HCT116 (cell line): ENCODE measurements around the gene NDUFB2. TPM values are rescaled to one million over a fixed set of nuclear protein-coding genes. Genes with fewer than 3 reads are reported as not detected.
A peak's percentile ranks its signal among the peaks of the same experiment; 100 is the strongest.

ENCODE experiments used
- ATAC-seq: fragments of 200-7000 bp; cut with Tn5 transposase; 2 replicates; pipeline ENCODE4 v1.9.1; 2020; ENCODE audit warnings: mild to moderate bottlenecking, moderate library complexity
- BruUV-seq: library from RNA; stranded (reverse); fragments of 400-500 nt; replicated peaks from 2 replicates; lab custom pipeline; 2021; lab: Mats Ljungman, UMichigan
- CTCF ChIA-PET: fragments of 300-600 bp; sonication (Branson Sonifier 250); formaldehyde crosslinking; loops from one replicate; lab custom pipeline; 2021; ENCODE audit warnings: antibody characterized with exemption; lab: Charles Lee
- POLR2A ChIA-PET: fragments of 300-600, 350-600 bp; sonication (Branson Sonifier 250); formaldehyde crosslinking; loops from one replicate; lab custom pipeline; 2021; ENCODE audit warnings: antibody characterized with exemption; lab: Charles Lee
- RAD21 ChIA-PET, 2 experiments: fragments of 300-600 bp; sonication (Branson Sonifier 250); formaldehyde crosslinking; loops; one replicate each; lab custom pipeline; 2023; ENCODE audit warnings: low total read pairs in 2 of 2; ENCODE audit not compliant: uncharacterized antibody in 2 of 2, unreplicated experiment in 2 of 2, low non-redundant PET in 1 of 2; lab: Charles Lee
- DNase-seq: peaks from one replicate; pipeline ENCODE4 v3.0.0-alpha.2; 2010; ENCODE audit warnings: low read depth, low spot score
- H2AFZ ChIP-seq: fragments of 200-600 bp; shearing (Covaris generic), sonication (generic); 2 replicates; pipeline ENCODE4 v1.6.1; 2017; ENCODE audit warnings: low read depth, mixed run types, mixed read lengths, antibody characterized with exemption, low read length; ENCODE audit not compliant: poor library complexity, severe bottlenecking
- H3K27ac ChIP-seq: 2 replicates; pipeline ENCODE4 v1.5.1; 2012; ENCODE audit warnings: low read depth, low read length
- H3K27me3 ChIP-seq: fragments of 200-600 bp; sonication (generic); 2 replicates; pipeline ENCODE4 v1.6.1; 2016; ENCODE audit warnings: mixed run types, low read length, mixed read lengths; ENCODE audit not compliant: insufficient read depth
- H3K36me3 ChIP-seq, 2 experiments: fragments of 200-500 bp in 1 of 2; fragments of 200-600 bp in 1 of 2; sonication (Bioruptor generic) in 1 of 2; sonication (generic) in 1 of 2; 2 replicates each; pipeline versions ENCODE4 v1.5.1 to v1.6.1; 2014 to 2016; ENCODE audit warnings: low read length in 2 of 2, inconsistent platforms in 1 of 2, mixed read lengths in 1 of 2, mixed run types in 1 of 2; ENCODE audit not compliant: insufficient read depth in 2 of 2, control insufficient read depth in 1 of 2
- H3K4me1 ChIP-seq, 2 experiments: fragments of 200-600 bp in 1 of 2; sonication (generic) in 1 of 2; 2 replicates each; pipeline versions ENCODE4 v1.5.1 to v1.6.1; 2012 to 2017; ENCODE audit warnings: low read length in 2 of 2, inconsistent platforms in 1 of 2, mild to moderate bottlenecking in 1 of 2, mixed read lengths in 1 of 2, mixed run types in 1 of 2, moderate library complexity in 1 of 2; ENCODE audit not compliant: insufficient read depth in 2 of 2, control insufficient read depth in 1 of 2
- H3K4me2 ChIP-seq: fragments of 200-600 bp; sonication (generic); 2 replicates; pipeline ENCODE4 v1.6.1; 2017; ENCODE audit warnings: mixed run types, low read length, mixed read lengths
- H3K4me3 ChIP-seq, 2 experiments: fragments of 200-600 bp in 1 of 2; sonication (generic) in 1 of 2; replicated peaks in 1 of 2; 2 replicates each; pipeline ENCODE4 v1.5.1; 2011 to 2016; ENCODE audit warnings: low read length in 2 of 2, control low read depth in 1 of 2, low read depth in 1 of 2, mild to moderate bottlenecking in 1 of 2, mixed read lengths in 1 of 2, mixed run types in 1 of 2
- H3K79me2 ChIP-seq: fragments of 200-600 bp; sonication (generic); 2 replicates; pipeline ENCODE4 v1.6.1; 2017; ENCODE audit warnings: mild to moderate bottlenecking, mixed run types, low read length, moderate library complexity, mixed read lengths; ENCODE audit not compliant: insufficient read depth
- H3K9ac ChIP-seq: fragments of 200-600 bp; sonication (generic); 2 replicates; pipeline ENCODE4 v1.6.1; 2016; ENCODE audit warnings: low read length, mixed read lengths
- H3K9me2 ChIP-seq: fragments of 200-600 bp; sonication (generic), shearing (Covaris generic); 2 replicates; pipeline ENCODE4 v1.6.1; 2017; ENCODE audit warnings: mixed run types, mild to moderate bottlenecking, moderate library complexity; ENCODE audit not compliant: insufficient read depth
- H3K9me3 ChIP-seq, 2 experiments: fragments of 200-500 bp in 1 of 2; fragments of 200-600 bp in 1 of 2; sonication (Bioruptor generic) in 1 of 2; sonication (generic) in 1 of 2; 2 replicates each; pipeline ENCODE4 v1.6.1; 2014 to 2017; ENCODE audit warnings: low read length in 2 of 2, mixed read lengths in 2 of 2, inconsistent platforms in 1 of 2, low read depth in 1 of 2, mild to moderate bottlenecking in 1 of 2, mixed run types in 1 of 2, moderate library complexity in 1 of 2; ENCODE audit not compliant: control insufficient read depth in 1 of 2, insufficient read depth in 1 of 2
- H4K20me1 ChIP-seq: fragments of 200-600 bp; sonication (generic), shearing (Covaris generic); 2 replicates; pipeline ENCODE4 v1.6.1; 2017; ENCODE audit warnings: mixed run types, mild to moderate bottlenecking, moderate library complexity; ENCODE audit not compliant: insufficient read depth
- CBX3 ChIP-seq: IDR thresholded peaks from 2 replicates; pipeline ENCODE4 v1.6.1; 2012; ENCODE audit warnings: low read depth
- CEBPB ChIP-seq: IDR thresholded peaks from 2 replicates; pipeline ENCODE4 v1.6.1; 2012; ENCODE audit warnings: low read depth
- EGR1 ChIP-seq: IDR thresholded peaks from 2 replicates; pipeline ENCODE4 v1.6.1; 2012; ENCODE audit warnings: low read depth
- ELF1 ChIP-seq: IDR thresholded peaks from 2 replicates; pipeline ENCODE4 v1.6.1; 2012; ENCODE audit warnings: low read depth, borderline replicate concordance
- EZH2 ChIP-seq: fragments of 200-600 bp; sonication (generic); IDR thresholded peaks from 2 replicates; pipeline ENCODE4 v1.6.1; 2017; ENCODE audit warnings: antibody characterized with exemption, mixed run types
- FOSL1 ChIP-seq: IDR thresholded peaks from 2 replicates; pipeline ENCODE4 v1.6.1; 2012; ENCODE audit warnings: low read depth
- JUND ChIP-seq: IDR thresholded peaks from 2 replicates; pipeline ENCODE4 v1.6.1; 2012
- MAX ChIP-seq: IDR thresholded peaks from 2 replicates; pipeline ENCODE4 v1.6.1; 2012
- POLR2A ChIP-seq: IDR thresholded peaks from 2 replicates; pipeline ENCODE4 v1.7.0; 2011; ENCODE audit warnings: borderline replicate concordance; ENCODE audit not compliant: insufficient read depth, insufficient read length; ENCODE audit errors: extremely low read depth
- POLR2AphosphoS5 ChIP-seq: IDR thresholded peaks from 2 replicates; pipeline ENCODE4 v1.6.1; 2011; ENCODE audit warnings: mild to moderate bottlenecking, low read depth, low read length, moderate library complexity
- SIN3A ChIP-seq: IDR thresholded peaks from 2 replicates; pipeline ENCODE4 v1.6.1; 2012; ENCODE audit warnings: low read depth
- SP1 ChIP-seq: IDR thresholded peaks from 2 replicates; pipeline ENCODE4 v1.6.1; 2012; ENCODE audit warnings: low read depth
- SRF ChIP-seq: IDR thresholded peaks from 2 replicates; pipeline ENCODE4 v1.6.1; 2012; ENCODE audit warnings: low read depth
- TCF7L2 ChIP-seq: IDR thresholded peaks from 2 replicates; pipeline ENCODE4 v1.7.0; 2011; ENCODE audit warnings: borderline replicate concordance, inconsistent platforms; ENCODE audit not compliant: insufficient read depth, insufficient read length; ENCODE audit errors: extremely low read depth
- intact Hi-C: fragments of 100-400 bp; cut with micrococcal nuclease; formaldehyde crosslinking; loops from 2 replicates; pipeline ENCODE4 v1.10.0; 2022
- total RNA-seq: library from RNA; stranded (reverse); gene quantifications from one replicate; pipeline ENCODE4 v1.2.1, GENCODE V29; 2021; ENCODE audit not compliant: unreplicated experiment
- TF ChIP-seq, protein P1 (sequence below), 3 experiments: fragments of 200-600 bp in 1 of 3; sonication (generic) in 1 of 3; IDR thresholded peaks in 2 of 3; conservative IDR thresholded peaks in 1 of 3; 2 replicates each; pipeline ENCODE4 v1.5.1; 2012 to 2017; ENCODE audit warnings: low read depth in 2 of 3, low read length in 2 of 3, antibody characterized with exemption in 1 of 3, borderline replicate concordance in 1 of 3, control low read depth in 1 of 3, mild to moderate bottlenecking in 1 of 3, mixed read lengths in 1 of 3, mixed run types in 1 of 3, moderate library complexity in 1 of 3; ENCODE audit not compliant: insufficient read depth in 1 of 3
- TF ChIP-seq, protein P2 (sequence below): IDR thresholded peaks from 2 replicates; pipeline ENCODE4 v1.6.1; 2012
- TF ChIP-seq, protein P3 (sequence below): IDR thresholded peaks from 2 replicates; pipeline ENCODE4 v1.6.1; 2011; ENCODE audit warnings: mild to moderate bottlenecking, low read length, moderate library complexity; ENCODE audit not compliant: insufficient replicate concordance; ENCODE audit errors: extremely low read depth
- TF ChIP-seq, protein P4 (sequence below): IDR thresholded peaks from 2 replicates; pipeline ENCODE4 v1.6.1; 2012; ENCODE audit warnings: low read depth

NDUFB2 gene
- total RNA-seq, 1 experiment from 2014 or later: 143 TPM

DNA sequence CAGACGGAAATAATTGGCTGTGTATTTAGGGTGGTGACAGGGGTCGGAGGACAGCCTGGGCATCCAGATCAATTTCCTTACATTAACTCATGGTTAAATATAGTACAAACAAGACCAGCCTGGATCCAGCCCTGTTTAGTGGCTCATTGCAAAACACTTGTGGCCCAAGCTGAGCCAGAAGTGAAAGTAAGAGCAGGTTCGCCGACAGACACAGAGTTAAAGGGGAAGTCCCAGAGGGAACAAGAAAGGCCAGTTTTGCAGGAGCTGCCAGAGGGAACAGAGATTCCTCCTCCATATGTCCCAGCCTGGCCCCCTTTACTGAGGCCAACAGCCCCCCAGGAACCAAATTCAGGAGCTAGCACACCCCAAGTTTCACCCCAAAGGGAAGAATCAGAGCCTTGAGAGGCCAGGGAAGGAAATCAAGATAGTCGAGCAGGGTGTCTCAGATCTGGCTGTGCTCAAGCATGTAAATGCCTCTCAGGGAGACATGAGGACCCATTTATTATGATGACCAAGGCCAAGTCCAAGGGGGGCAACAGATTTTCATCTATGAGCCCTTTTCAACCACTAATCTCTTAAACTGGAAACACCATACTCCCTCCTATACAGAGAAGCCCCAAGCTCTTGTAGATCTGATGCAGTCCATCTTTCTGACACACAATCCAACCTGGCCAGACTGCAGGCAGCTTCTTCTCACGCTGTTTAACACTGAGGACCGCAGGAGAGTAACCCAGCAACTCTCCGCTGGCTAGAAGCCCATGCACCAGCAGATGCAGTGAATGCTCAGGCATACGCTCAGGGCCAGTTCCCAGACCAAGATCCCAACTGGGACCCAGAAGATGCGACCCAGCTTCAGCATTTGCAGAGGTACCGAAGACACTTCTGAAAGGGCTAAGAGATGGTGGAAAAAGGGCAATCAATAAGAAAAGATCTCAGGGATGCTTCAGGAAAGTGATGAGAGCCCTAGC is 39.7 kb upstream of the NDUFB2 start:
- Histone ChIP-seq H2AFZ (no peak overlapping the region), H3K9me2 (no peaks in the 10 kb centered on the region), H3K9me3 (no peaks in the 10 kb centered on the region), H3K36me3 (no peaks in the 10 kb centered on the region), H3K4me1 (peaks cover 0 to 6% of the 10 kb centered on the region in 2 experiments; a peak in 1 of 4 replicates), H3K4me3 (no peak overlapping the region), H4K20me1 (no peaks in the 10 kb centered on the region), H3K9ac (no peak overlapping the region), H3K27ac (no peak overlapping the region), H3K27me3 (peaks cover 4% of the 10 kb centered on the region; the same call in 1 of the 2 replicates), H3K4me2 (peak overlapping the region; percentile 27; the same call in 1 of the 2 replicates), H3K79me2 (no peaks in the 10 kb centered on the region)
- DNase-seq (no peak), ATAC-seq (no peak)
- TF ChIP-seq CBX3 (no peak), TCF7L2 (no peak), MAX (no peak), SP1 (no peak), POLR2AphosphoS5 (no peak), SIN3A (no peak), JUND (no peak), EGR1 (no peak), CEBPB (no peak; the same call in 1 of the 2 replicates), POLR2A (no peak), EZH2 (no peak), ELF1 (no peak), FOSL1 (no peak), SRF (no peak)
- TF ChIP-seq, protein P1, sequence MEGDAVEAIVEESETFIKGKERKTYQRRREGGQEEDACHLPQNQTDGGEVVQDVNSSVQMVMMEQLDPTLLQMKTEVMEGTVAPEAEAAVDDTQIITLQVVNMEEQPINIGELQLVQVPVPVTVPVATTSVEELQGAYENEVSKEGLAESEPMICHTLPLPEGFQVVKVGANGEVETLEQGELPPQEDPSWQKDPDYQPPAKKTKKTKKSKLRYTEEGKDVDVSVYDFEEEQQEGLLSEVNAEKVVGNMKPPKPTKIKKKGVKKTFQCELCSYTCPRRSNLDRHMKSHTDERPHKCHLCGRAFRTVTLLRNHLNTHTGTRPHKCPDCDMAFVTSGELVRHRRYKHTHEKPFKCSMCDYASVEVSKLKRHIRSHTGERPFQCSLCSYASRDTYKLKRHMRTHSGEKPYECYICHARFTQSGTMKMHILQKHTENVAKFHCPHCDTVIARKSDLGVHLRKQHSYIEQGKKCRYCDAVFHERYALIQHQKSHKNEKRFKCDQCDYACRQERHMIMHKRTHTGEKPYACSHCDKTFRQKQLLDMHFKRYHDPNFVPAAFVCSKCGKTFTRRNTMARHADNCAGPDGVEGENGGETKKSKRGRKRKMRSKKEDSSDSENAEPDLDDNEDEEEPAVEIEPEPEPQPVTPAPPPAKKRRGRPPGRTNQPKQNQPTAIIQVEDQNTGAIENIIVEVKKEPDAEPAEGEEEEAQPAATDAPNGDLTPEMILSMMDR (IDR thresholded peaks at IDR 0.05 in 2 of 3, conservative IDR thresholded peaks at IDR 0.05 in 1 of 3; ENCODE audit: borderline replicate concordance in 1 of 3, insufficient read depth in 1 of 3, low read depth in 2 of 3, low read length in 2 of 3): no peak
- TF ChIP-seq, protein P2, sequence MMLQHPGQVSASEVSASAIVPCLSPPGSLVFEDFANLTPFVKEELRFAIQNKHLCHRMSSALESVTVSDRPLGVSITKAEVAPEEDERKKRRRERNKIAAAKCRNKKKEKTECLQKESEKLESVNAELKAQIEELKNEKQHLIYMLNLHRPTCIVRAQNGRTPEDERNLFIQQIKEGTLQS: no peak
- TF ChIP-seq, protein P3, sequence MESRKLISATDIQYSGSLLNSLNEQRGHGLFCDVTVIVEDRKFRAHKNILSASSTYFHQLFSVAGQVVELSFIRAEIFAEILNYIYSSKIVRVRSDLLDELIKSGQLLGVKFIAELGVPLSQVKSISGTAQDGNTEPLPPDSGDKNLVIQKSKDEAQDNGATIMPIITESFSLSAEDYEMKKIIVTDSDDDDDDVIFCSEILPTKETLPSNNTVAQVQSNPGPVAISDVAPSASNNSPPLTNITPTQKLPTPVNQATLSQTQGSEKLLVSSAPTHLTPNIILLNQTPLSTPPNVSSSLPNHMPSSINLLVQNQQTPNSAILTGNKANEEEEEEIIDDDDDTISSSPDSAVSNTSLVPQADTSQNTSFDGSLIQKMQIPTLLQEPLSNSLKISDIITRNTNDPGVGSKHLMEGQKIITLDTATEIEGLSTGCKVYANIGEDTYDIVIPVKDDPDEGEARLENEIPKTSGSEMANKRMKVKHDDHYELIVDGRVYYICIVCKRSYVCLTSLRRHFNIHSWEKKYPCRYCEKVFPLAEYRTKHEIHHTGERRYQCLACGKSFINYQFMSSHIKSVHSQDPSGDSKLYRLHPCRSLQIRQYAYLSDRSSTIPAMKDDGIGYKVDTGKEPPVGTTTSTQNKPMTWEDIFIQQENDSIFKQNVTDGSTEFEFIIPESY: no peak
- TF ChIP-seq, protein P4, sequence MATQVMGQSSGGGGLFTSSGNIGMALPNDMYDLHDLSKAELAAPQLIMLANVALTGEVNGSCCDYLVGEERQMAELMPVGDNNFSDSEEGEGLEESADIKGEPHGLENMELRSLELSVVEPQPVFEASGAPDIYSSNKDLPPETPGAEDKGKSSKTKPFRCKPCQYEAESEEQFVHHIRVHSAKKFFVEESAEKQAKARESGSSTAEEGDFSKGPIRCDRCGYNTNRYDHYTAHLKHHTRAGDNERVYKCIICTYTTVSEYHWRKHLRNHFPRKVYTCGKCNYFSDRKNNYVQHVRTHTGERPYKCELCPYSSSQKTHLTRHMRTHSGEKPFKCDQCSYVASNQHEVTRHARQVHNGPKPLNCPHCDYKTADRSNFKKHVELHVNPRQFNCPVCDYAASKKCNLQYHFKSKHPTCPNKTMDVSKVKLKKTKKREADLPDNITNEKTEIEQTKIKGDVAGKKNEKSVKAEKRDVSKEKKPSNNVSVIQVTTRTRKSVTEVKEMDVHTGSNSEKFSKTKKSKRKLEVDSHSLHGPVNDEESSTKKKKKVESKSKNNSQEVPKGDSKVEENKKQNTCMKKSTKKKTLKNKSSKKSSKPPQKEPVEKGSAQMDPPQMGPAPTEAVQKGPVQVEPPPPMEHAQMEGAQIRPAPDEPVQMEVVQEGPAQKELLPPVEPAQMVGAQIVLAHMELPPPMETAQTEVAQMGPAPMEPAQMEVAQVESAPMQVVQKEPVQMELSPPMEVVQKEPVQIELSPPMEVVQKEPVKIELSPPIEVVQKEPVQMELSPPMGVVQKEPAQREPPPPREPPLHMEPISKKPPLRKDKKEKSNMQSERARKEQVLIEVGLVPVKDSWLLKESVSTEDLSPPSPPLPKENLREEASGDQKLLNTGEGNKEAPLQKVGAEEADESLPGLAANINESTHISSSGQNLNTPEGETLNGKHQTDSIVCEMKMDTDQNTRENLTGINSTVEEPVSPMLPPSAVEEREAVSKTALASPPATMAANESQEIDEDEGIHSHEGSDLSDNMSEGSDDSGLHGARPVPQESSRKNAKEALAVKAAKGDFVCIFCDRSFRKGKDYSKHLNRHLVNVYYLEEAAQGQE: no peak
- CTCF ChIA-PET: no interaction called here
- RAD21 ChIA-PET: no interaction called here
- intact Hi-C loops: no loop called here
- POLR2A ChIA-PET: no interaction called here
- BruUV-seq: no TSS peak
